Activated CD8-positive, alpha-beta memory T cell treated with anti-CD3 and anti-CD28 coated beads for 48 hours (primary cell): ENCODE results near the gene DAP3.

Experiments used
- DNase-seq, 3 experiments: peaks; one replicate each; pipeline ENCODE4 v3.0.0-alpha.2; 2020; ENCODE audit warnings: low read depth in 2 of 3, low spot score in 2 of 3

DAP3 gene

DNA sequence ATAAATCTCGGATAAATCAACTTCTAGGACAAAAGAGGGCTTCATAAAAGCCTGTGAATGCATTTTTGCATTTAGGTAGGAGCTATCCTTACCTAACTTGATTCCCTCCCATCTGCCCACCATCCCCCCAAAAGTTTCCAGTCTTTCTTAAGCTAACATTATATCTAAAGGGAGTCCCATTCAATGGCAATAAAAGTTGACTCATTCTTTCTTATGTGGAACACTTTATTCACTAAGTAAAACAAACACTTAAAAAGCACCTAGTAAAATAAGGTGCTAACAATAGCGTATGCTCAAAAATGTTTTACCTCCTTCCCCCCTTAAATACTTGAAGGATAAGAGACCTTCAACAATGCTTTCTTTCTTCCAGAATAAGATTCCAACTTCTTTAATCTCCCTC is 84.3 kb downstream of the DAP3 start:
- no peak for DNase-seq

GRCh38 chr1:155776414-155776813 is 87.5 kb downstream of the DAP3 start:
- no peak for DNase-seq

DNA sequence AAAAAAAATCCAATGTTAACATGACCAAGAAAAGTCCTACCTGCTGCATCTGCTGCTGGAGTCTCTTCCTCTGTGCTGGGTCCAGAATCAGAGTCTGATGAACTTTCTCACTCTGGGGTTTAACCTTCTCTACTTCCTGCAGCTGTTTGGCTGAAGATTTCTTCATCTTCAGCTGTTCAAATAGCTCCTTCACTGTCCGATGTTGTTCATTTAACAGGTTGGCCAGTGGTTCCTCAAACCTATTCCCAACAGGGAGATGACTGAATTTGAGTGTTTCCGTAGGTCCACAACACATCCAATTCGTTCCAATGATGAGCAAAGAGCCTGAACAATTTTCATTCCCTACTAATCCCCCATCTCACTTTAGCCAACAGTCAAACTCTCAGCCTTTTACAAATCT is 88.7 kb downstream of the DAP3 start:
- no peak for DNase-seq
